Mononuclear cell (primary cell): Measurements from ENCODE around the gene CD48. TPM values are rescaled to one million over a fixed set of nuclear protein-coding genes. Genes with fewer than 3 reads are reported as not detected.
"Not testable (repeated sequence)": the region's sequence is repeated elsewhere in the genome, so short reads cannot be mapped to it uniquely, and the experiment has no call there.

Source experiments
- H3K27me3 ChIP-seq: 2 replicates; pipeline ENCODE4 v1.6.0; 2011; ENCODE audit warnings: low read length, control low read depth; ENCODE audit not compliant: insufficient read depth
- H3K4me1 ChIP-seq: 2 replicates; pipeline ENCODE4 v1.5.1; 2011; ENCODE audit warnings: mild to moderate bottlenecking, low read length, control low read depth; ENCODE audit not compliant: insufficient read depth
- H3K4me3 ChIP-seq: 2 replicates; pipeline ENCODE4 v1.5.1; 2011; ENCODE audit warnings: mild to moderate bottlenecking, low read length, moderate library complexity
- H3K9me3 ChIP-seq: 2 replicates; pipeline ENCODE4 v1.5.1; 2011; ENCODE audit warnings: low read depth, mild to moderate bottlenecking, control low read depth, low read length
- total RNA-seq: library from RNA; depleted of rRNA; stranded (reverse); fragments of >200 nt; gene quantifications from one replicate; pipeline ENCODE4 v1.2.3, GENCODE V29; 2012

CD48 gene
- total RNA-seq, 1 donor: 996 TPM

GRCh38 chr1:160731564-160731963, 19.9 kb upstream of the CD48 start:
- not testable (repeated sequence) for H3K9me3 ChIP-seq, H3K4me3 ChIP-seq, H3K27me3 ChIP-seq
- peaks cover 42% of the 10 kb centered on the region for H3K4me1 ChIP-seq

- Histone ChIP-seq H3K9me3 (no peaks in the 10 kb centered on the region), H3K4me1 (peaks cover 51% of the 10 kb centered on the region), H3K27me3 (no peaks in the 10 kb centered on the region), H3K4me3 (no peak overlapping the region)
These were observed 15.7 kb upstream of the CD48 start for GRCh38 chr1:160727316-160727640.

- Histone ChIP-seq H3K9me3 (no peaks in the 10 kb centered on the region), H3K27me3 (no peaks in the 10 kb centered on the region), H3K4me3 (no peak overlapping the region), H3K4me1 (peaks cover 46% of the 10 kb centered on the region)
These were observed 15.1 kb upstream of the CD48 start for GRCh38 chr1:160726498-160727315.

- Histone ChIP-seq H3K4me3 (no peak overlapping the region), H3K4me1 (peaks cover 44% of the 10 kb centered on the region), H3K9me3 (no peaks in the 10 kb centered on the region), H3K27me3 (no peaks in the 10 kb centered on the region)
These were observed 14.5 kb upstream of the CD48 start for GRCh38 chr1:160726114-160726497.

- Histone ChIP-seq H3K27me3 (no peaks in the 10 kb centered on the region), H3K4me1 (peaks cover 52% of the 10 kb centered on the region), H3K4me3 (no peak overlapping the region), H3K9me3 (no peaks in the 10 kb centered on the region)
These were observed 13.0 kb upstream of the CD48 start for GRCh38 chr1:160724465-160725242.

- no peak overlapping the region for H3K4me3 ChIP-seq
- no peaks in the 10 kb centered on the region for H3K9me3 ChIP-seq
- H3K4me1 ChIP-seq: peaks cover 58% of the 10 kb centered on the region
- H3K27me3 ChIP-seq: no peaks in the 10 kb centered on the region
These were observed 11.7 kb upstream of the CD48 start for GRCh38 chr1:160723332-160723731.

GRCh38 chr1:160722726-160723125, 11.1 kb upstream of the CD48 start:
- Histone ChIP-seq H3K27me3 (no peaks in the 10 kb centered on the region), H3K9me3 (no peaks in the 10 kb centered on the region), H3K4me3 (no peak overlapping the region), H3K4me1 (peaks cover 60% of the 10 kb centered on the region)

GRCh38 chr1:160721473-160721872, 9.9 kb upstream of the CD48 start:
- Histone ChIP-seq H3K9me3 (no peaks in the 10 kb centered on the region), H3K4me1 (peaks cover 52% of the 10 kb centered on the region), H3K27me3 (no peaks in the 10 kb centered on the region), H3K4me3 (no peak overlapping the region)

GRCh38 chr1:160720356-160721085, 8.9 kb upstream of the CD48 start:
- Histone ChIP-seq H3K9me3 (no peaks in the 10 kb centered on the region), H3K4me3 (no peak overlapping the region), H3K4me1 (peaks cover 43% of the 10 kb centered on the region), H3K27me3 (no peaks in the 10 kb centered on the region)

- H3K4me3 ChIP-seq: no peak overlapping the region
- peaks cover 46% of the 10 kb centered on the region for H3K4me1 ChIP-seq
- H3K9me3 ChIP-seq: no peaks in the 10 kb centered on the region
- no peaks in the 10 kb centered on the region for H3K27me3 ChIP-seq
These were observed 6.6 kb upstream of the CD48 start for GRCh38 chr1:160718210-160718609.

- Histone ChIP-seq H3K4me3 (no peak overlapping the region), H3K9me3 (no peaks in the 10 kb centered on the region), H3K27me3 (no peaks in the 10 kb centered on the region), H3K4me1 (peaks cover 48% of the 10 kb centered on the region)
These were observed 5.7 kb upstream of the CD48 start for GRCh38 chr1:160717306-160717705.

GRCh38 chr1:160716013-160716412, 4.4 kb upstream of the CD48 start:
- peaks cover 53% of the 10 kb centered on the region for H3K4me1 ChIP-seq
- H3K27me3 ChIP-seq: no peaks in the 10 kb centered on the region
- H3K4me3 ChIP-seq: no peak overlapping the region
- no peaks in the 10 kb centered on the region for H3K9me3 ChIP-seq

- peaks cover 60% of the 10 kb centered on the region for H3K4me1 ChIP-seq
- not testable (repeated sequence) for H3K9me3 ChIP-seq, H3K4me3 ChIP-seq, H3K27me3 ChIP-seq
These were observed 2.5 kb upstream of the CD48 start for GRCh38 chr1:160714034-160714648.

- no peaks in the 10 kb centered on the region for H3K27me3 ChIP-seq
- H3K4me3 ChIP-seq: no peak overlapping the region
- peaks cover 62% of the 10 kb centered on the region for H3K4me1 ChIP-seq
- no peaks in the 10 kb centered on the region for H3K9me3 ChIP-seq
These were observed 1.5 kb upstream of the CD48 start for GRCh38 chr1:160713161-160713560.

- H3K9me3 ChIP-seq, H3K4me3 ChIP-seq: not testable (repeated sequence)
- peaks cover 62% of the 10 kb centered on the region for H3K4me1 ChIP-seq
These were observed 981 bp upstream of the CD48 start for GRCh38 chr1:160712525-160713080.

More at GRCh38 chr1:160712525-160713080, 981 bp upstream of the CD48 start:
- H3K27me3 ChIP-seq: not testable (repeated sequence)
